A549 (cell line): ENCODE results near the gene UCN. TPM values are rescaled to one million over a fixed set of nuclear protein-coding genes. Genes with fewer than 3 reads are reported as not detected.
"Not testable (repeated sequence)": the region's sequence is repeated elsewhere in the genome, so short reads cannot be mapped to it uniquely, and the experiment has no call there.

ENCODE experiments used
- ATAC-seq, 2 experiments: fragments of 200-7000 bp in 1 of 2; fragments of >200 bp in 1 of 2; cut with Nextera tagmentation in 1 of 2; cut with Tn5 transposase in 1 of 2; 3 replicates each; pipeline versions ENCODE4 v1.8.0 to v1.9.1; 2018 to 2020; ENCODE audit warnings: mild to moderate bottlenecking in 1 of 2, moderate library complexity in 1 of 2
- CTCF ChIA-PET: fragments of 300-600 bp; sonication (Branson Sonifier 250); formaldehyde crosslinking; extraction: SDS; loops from one replicate; lab custom pipeline; 2021; ENCODE audit warnings: antibody characterized with exemption, inconsistent platforms; lab: Yijun Ruan, JAX
- POLR2A ChIA-PET: fragments of 350-600 bp; formaldehyde crosslinking; extraction: SDS; loops from one replicate; lab custom pipeline; 2021; ENCODE audit warnings: antibody characterized with exemption, inconsistent platforms; lab: Yijun Ruan, JAX
- DNase-seq, 2 experiments: peaks; one replicate each; pipeline versions ENCODE4 v3.0.0 to v3.0.0-alpha.2; 2011 to 2016; ENCODE audit warnings: low read depth in 1 of 2, low spot score in 1 of 2
- FAIRE-seq: peaks from 2 replicates; lab custom pipeline; 2011; peaks lifted over from hg19 to GRCh38; lab: Jason Lieb, UNC
- H3K27ac ChIP-seq, 2 experiments: fragments of >200 bp; sonication (Bioruptor Twin); formaldehyde crosslinking; 3 replicates each; pipeline ENCODE4 v1.5.1; 2016 to 2017
- H3K4me1 ChIP-seq: fragments of >200 bp; sonication (Bioruptor Twin); formaldehyde crosslinking; 3 replicates; pipeline ENCODE4 v1.6.1; 2016
- H3K4me2 ChIP-seq: fragments of >200 bp; sonication (Bioruptor Twin); formaldehyde crosslinking; 3 replicates; pipeline ENCODE4 v1.6.1; 2016
- H3K4me3 ChIP-seq: fragments of >200 bp; sonication (Bioruptor Twin); formaldehyde crosslinking; 3 replicates; pipeline ENCODE4 v1.5.1; 2016
- H3K9me3 ChIP-seq: fragments of >200 bp; sonication (Bioruptor Twin); formaldehyde crosslinking; 3 replicates; pipeline ENCODE4 v1.6.1; 2016
- BCL3 ChIP-seq: fragments of >200 bp; sonication (Bioruptor Twin); formaldehyde crosslinking; IDR thresholded peaks from 3 replicates; pipeline ENCODE4 v1.6.1; 2016
- BHLHE40 ChIP-seq: IDR thresholded peaks from 2 replicates; pipeline ENCODE4 v1.6.1; 2012; ENCODE audit warnings: low read depth, low read length, inconsistent platforms
- CBX2 ChIP-seq: fragments of 200-600 bp; sonication (generic); IDR thresholded peaks from 2 replicates; pipeline ENCODE4 v1.6.1; 2016; ENCODE audit warnings: low read depth, mild to moderate bottlenecking, borderline replicate concordance
- CBX8 ChIP-seq: fragments of 200-600 bp; sonication (generic); IDR thresholded peaks from 2 replicates; pipeline ENCODE4 v1.6.1; 2016
- CEBPB ChIP-seq, 2 experiments: fragments of >200 bp in 1 of 2; sonication (Bioruptor Twin) in 1 of 2; formaldehyde crosslinking in 1 of 2; IDR thresholded peaks; 2 replicates each; pipeline ENCODE4 v1.6.1; 2012 to 2016
- CTCF ChIP-seq: fragments of >200 bp; sonication (Bioruptor Twin); formaldehyde crosslinking; IDR thresholded peaks from 3 replicates; pipeline ENCODE4 v1.5.1; 2016
- ELK1 ChIP-seq: fragments of 150-350 bp; IDR thresholded peaks from 2 replicates; pipeline ENCODE4 v1.6.1; 2014; ENCODE audit warnings: low read depth, mild to moderate bottlenecking, low read length
- FOSL2 ChIP-seq, 2 experiments: fragments of 450-650 bp in 1 of 2; fragments of >200 bp in 1 of 2; sonication (Bioruptor Twin) in 1 of 2; formaldehyde crosslinking; IDR thresholded peaks; 2 replicates each; pipeline versions ENCODE4 v1.5.0 to v1.6.1; 2016 to 2020; ENCODE audit warnings: mild to moderate bottlenecking in 1 of 2, moderate library complexity in 1 of 2
- FOXS1 ChIP-seq: fragments of 250-450 bp; sonication (Bioruptor Pico); IDR thresholded peaks from 2 replicates; pipeline ENCODE4 v1.5.0; 2020; ENCODE audit warnings: mild to moderate bottlenecking, moderate library complexity
- GATA3 ChIP-seq: IDR thresholded peaks from 2 replicates; pipeline ENCODE4 v1.6.1; 2012; ENCODE audit warnings: borderline replicate concordance
- HOXB13 ChIP-seq: fragments of 250-450 bp; sonication (Bioruptor Pico); IDR thresholded peaks from 2 replicates; pipeline ENCODE4 v1.5.0; 2020; ENCODE audit warnings: low read depth, mild to moderate bottlenecking, moderate library complexity
- JUN ChIP-seq, 2 experiments: fragments of >200 bp; sonication (Bioruptor Twin); formaldehyde crosslinking; IDR thresholded peaks; 2 replicates in 1 of 2; 3 replicates in 1 of 2; pipeline ENCODE4 v1.6.1; 2016 to 2017
- JUNB ChIP-seq: fragments of >200 bp; sonication (Bioruptor Twin); formaldehyde crosslinking; IDR thresholded peaks from 2 replicates; pipeline ENCODE4 v1.6.1; 2016
- MAFK ChIP-seq: fragments of 450-650 bp; IDR thresholded peaks from 2 replicates; pipeline ENCODE4 v1.6.1; 2014; ENCODE audit not compliant: partially characterized antibody
- MAX ChIP-seq: IDR thresholded peaks from 2 replicates; pipeline ENCODE4 v1.6.1; 2012
- MYC ChIP-seq: IDR thresholded peaks from 2 replicates; pipeline ENCODE4 v1.6.1; 2012; ENCODE audit warnings: mild to moderate bottlenecking, inconsistent platforms, low read length, improper control_type of control experiment, borderline replicate concordance
- RAD21 ChIP-seq, 2 experiments: fragments of >200 bp in 1 of 2; sonication (Bioruptor Twin) in 1 of 2; formaldehyde crosslinking in 1 of 2; IDR thresholded peaks in 1 of 2; conservative IDR thresholded peaks in 1 of 2; 2 replicates in 1 of 2; 3 replicates in 1 of 2; pipeline ENCODE4 v1.6.1; 2012 to 2018; ENCODE audit warnings: inconsistent platforms in 1 of 2
- RARB ChIP-seq: fragments of 250-450 bp; sonication (Bioruptor Pico); IDR thresholded peaks from 2 replicates; pipeline ENCODE4 v1.8.0; 2021; ENCODE audit warnings: mild to moderate bottlenecking, moderate library complexity
- SMC3 ChIP-seq: fragments of >200 bp; sonication (Bioruptor Twin); formaldehyde crosslinking; IDR thresholded peaks from 3 replicates; pipeline ENCODE4 v1.6.1; 2018; ENCODE audit warnings: inconsistent platforms
- WGBS: methylation state at CpG from one replicate; pipeline ENCODE4 v1.1.6; 2017; ENCODE audit errors: missing lambda C conversion rate; 5-methylcytosine and 5-hydroxymethylcytosine counted together
- polyA plus RNA-seq, 4 experiments: library from polyadenylated mRNA; depleted of rRNA in 3 of 4; stranded (reverse); fragments of >200 nt; fragmentation: RNase III in 1 of 4; extraction: RNeasy Plus Mini Kit Qiagen cat#74134 plus additional on column Dnase treatment in 1 of 4; gene quantifications; 2 replicates in 3 of 4; 3 replicates in 1 of 4; pipeline ENCODE4 v1.2.3, GENCODE V29; 2011 to 2017
- TF ChIP-seq, protein P1 (sequence below): IDR thresholded peaks from 2 replicates; pipeline ENCODE4 v1.6.1; 2012
- TF ChIP-seq, protein P2 (sequence below): fragments of >200 bp; sonication (Bioruptor Twin); formaldehyde crosslinking; IDR thresholded peaks from 2 replicates; pipeline ENCODE4 v1.6.1; 2016
- TF ChIP-seq, protein P3 (sequence below): fragments of 250-450 bp; sonication (Bioruptor Pico); IDR thresholded peaks from 2 replicates; pipeline ENCODE4 v1.5.0; 2021; ENCODE audit warnings: mild to moderate bottlenecking, moderate library complexity, borderline replicate concordance

The UCN gene
- polyA plus RNA-seq, 2 of the 4 experiments (the other 2 are of a cell fraction), result 0.76 to 1.0 TPM

GRCh38 chr2:27320958-27321543 is 12.8 kb upstream of the UCN start:
- DNase-seq (peak; percentile 96 to 98), FAIRE-seq (peak; percentile 51), ATAC-seq (peak; percentile 86 to 88)
- ChIA-PET CTCF (interaction anchor here (0.7 to 12.8 kb wide), 28 partner anchors 8 to 295 kb away, joined by 3 to 171 read pairs (median 4); partner anchors contain the start of genes EIF2B4, SNX17, TRIM54 and ZNF513), POLR2A (interaction anchor here (0.6 to 1.0 kb wide), 2 partner anchors 11 to 18 kb away, joined by 3 to 10 read pairs; no protein-coding TSS in a partner anchor)
- Histone ChIP-seq H3K4me1 (peaks cover 31% of the 10 kb centered on the region), H3K27ac (peak overlapping the region; percentile 93 to 99), H3K9me3 (no peaks in the 10 kb centered on the region), H3K4me3 (peak overlapping the region; percentile 58; the same call in 1 of the 3 replicates)
- 4% methylated on average over 8 of the region's 8 CpGs for WGBS
- TF ChIP-seq, protein P1, sequence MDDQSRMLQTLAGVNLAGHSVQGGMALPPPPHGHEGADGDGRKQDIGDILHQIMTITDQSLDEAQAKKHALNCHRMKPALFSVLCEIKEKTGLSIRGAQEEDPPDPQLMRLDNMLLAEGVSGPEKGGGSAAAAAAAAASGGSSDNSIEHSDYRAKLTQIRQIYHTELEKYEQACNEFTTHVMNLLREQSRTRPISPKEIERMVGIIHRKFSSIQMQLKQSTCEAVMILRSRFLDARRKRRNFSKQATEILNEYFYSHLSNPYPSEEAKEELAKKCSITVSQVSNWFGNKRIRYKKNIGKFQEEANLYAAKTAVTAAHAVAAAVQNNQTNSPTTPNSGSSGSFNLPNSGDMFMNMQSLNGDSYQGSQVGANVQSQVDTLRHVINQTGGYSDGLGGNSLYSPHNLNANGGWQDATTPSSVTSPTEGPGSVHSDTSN, result 0 out of 2 replicates have a peak, but pooled peaks have one; percentile 46
- TF ChIP-seq RAD21 (conservative IDR thresholded peaks at IDR 0.05 in 1 of 2, IDR thresholded peaks at IDR 0.05 in 1 of 2) (peak; percentile 55 to 56; a peak in 3 of 5 replicates), ELK1 (no peak), HOXB13 (CRISPR knock-in tag) (no peak), MAFK (no peak), JUNB (peak; percentile 93), RARB (CRISPR knock-in tag) (no peak), JUN (IDR thresholded peaks at IDR 0.05) (peak; percentile 35 to 86; a peak in 3 of 5 replicates), CTCF (peak; percentile 59), GATA3 (peak; percentile 62; the same call in 1 of the 2 replicates), SMC3 (peak; percentile 60), MYC (0 out of 2 replicates have a peak, but pooled peaks have one; percentile 41), FOSL2 (IDR thresholded peaks at IDR 0.05) (peak; percentile 99), FOSL2 (CRISPR knock-in tag; IDR thresholded peaks at IDR 0.05) (peak; percentile 100), MAX (peak; percentile 85)
- TF ChIP-seq, all 56 proteins: peak for 10
- H3K4me2 ChIP-seq, result peak overlapping the region; percentile 82

GRCh38 chr2:27319839-27320238 is 11.6 kb upstream of the UCN start:
- DNase-seq, H3K9me3 ChIP-seq, H3K4me2 ChIP-seq, ATAC-seq, H3K27ac ChIP-seq, FAIRE-seq, H3K4me3 ChIP-seq: not testable (repeated sequence)
- POLR2A ChIA-PET, result interaction anchor here (0.7 kb wide), 2 partner anchors 26 to 94 kb away, joined by 4 read pairs; no protein-coding TSS in a partner anchor
- WGBS, result 88% methylated on average over 15 of the region's 15 CpGs
- CTCF ChIA-PET, result interaction anchor here (0.9 to 12.8 kb wide), 14 partner anchors 9 to 296 kb away, joined by 3 to 171 read pairs (median 6); partner anchors contain the start of genes EIF2B4, SNX17 and ZNF513
- H3K4me1 ChIP-seq, result peaks cover 31% of the 10 kb centered on the region

- 84% methylated on average over 12 of the region's 12 CpGs for WGBS
- POLR2A ChIA-PET, result no interaction called here
- Histone ChIP-seq H3K9me3 (no peaks in the 10 kb centered on the region), H3K27ac (no peak overlapping the region), H3K4me2 (no peak overlapping the region), H3K4me3 (no peak overlapping the region), H3K4me1 (peaks cover 19% of the 10 kb centered on the region)
- no peak for FAIRE-seq
- CTCF ChIA-PET, result interaction anchor here (0.7 to 12.8 kb wide), 7 partner anchors 8 to 218 kb away, joined by 3 to 171 read pairs (median 17); partner anchors contain the start of genes EIF2B4 and ZNF513
- ATAC-seq, result no peak
- DNase-seq, result no peak
- no peak for TF ChIP-seq CEBPB (IDR thresholded peaks at IDR 0.05)
- no peak for TF ChIP-seq CBX2
- TF ChIP-seq RAD21 (conservative IDR thresholded peaks at IDR 0.05 in 1 of 2, IDR thresholded peaks at IDR 0.05 in 1 of 2), result no peak
- TF ChIP-seq BHLHE40, result no peak
- TF ChIP-seq, protein P2, sequence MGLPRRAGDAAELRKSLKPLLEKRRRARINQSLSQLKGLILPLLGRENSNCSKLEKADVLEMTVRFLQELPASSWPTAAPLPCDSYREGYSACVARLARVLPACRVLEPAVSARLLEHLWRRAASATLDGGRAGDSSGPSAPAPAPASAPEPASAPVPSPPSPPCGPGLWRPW, result no peak
- TF ChIP-seq CBX8, result no peak
- TF ChIP-seq FOXS1 (CRISPR knock-in tag), result no peak
- no peak for TF ChIP-seq BCL3
- TF ChIP-seq RARB (CRISPR knock-in tag), result no peak
- TF ChIP-seq, protein P3, sequence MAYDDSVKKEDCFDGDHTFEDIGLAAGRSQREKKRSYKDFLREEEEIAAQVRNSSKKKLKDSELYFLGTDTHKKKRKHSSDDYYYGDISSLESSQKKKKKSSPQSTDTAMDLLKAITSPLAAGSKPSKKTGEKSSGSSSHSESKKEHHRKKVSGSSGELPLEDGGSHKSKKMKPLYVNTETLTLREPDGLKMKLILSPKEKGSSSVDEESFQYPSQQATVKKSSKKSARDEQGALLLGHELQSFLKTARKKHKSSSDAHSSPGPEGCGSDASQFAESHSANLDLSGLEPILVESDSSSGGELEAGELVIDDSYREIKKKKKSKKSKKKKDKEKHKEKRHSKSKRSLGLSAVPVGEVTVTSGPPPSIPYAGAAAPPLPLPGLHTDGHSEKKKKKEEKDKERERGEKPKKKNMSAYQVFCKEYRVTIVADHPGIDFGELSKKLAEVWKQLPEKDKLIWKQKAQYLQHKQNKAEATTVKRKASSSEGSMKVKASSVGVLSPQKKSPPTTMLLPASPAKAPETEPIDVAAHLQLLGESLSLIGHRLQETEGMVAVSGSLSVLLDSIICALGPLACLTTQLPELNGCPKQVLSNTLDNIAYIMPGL, result no peak
Observed at GRCh38 chr2:27316655-27317412, 8.6 kb upstream of the UCN start.
